ENCODE data around the gene STAG1. TPM values are rescaled to one million over a fixed set of nuclear protein-coding genes. Genes with fewer than 3 reads are reported as not detected.

STAG1 gene
- total and polyA plus RNA-seq, 9 of the 15 experiments (the other 6 are each of a cell fraction or from before 2014, with no cell fraction given): 2.7 to 17.7 (median 8.8) TPM

DNA sequence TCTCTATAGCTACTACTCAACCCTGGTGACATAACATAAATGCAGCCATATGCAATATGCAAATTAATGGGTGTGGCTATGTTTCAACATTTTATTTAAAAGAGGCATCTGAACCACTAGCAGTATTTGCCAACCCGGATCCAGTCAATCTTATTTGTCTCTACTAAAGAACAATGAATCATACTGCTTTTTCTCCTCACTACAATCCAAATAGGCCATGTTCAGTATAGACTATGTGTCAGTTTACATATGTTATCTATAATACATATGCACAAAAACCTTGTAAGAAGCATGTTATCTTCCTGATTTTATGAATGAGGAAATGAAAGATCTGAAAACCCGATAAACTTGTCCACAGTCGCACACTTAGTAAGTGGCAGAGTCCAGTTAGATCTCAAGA lies 125.7 kb downstream of the STAG1 start:
- peaks cover 0 to 9% of the 10 kb centered on the region in 2 experiments; a peak in 2 of 5 replicates for H3K4me1 ChIP-seq (replicated peaks in 1 of 2; ENCODE audit: control insufficient read depth in 2 of 2, insufficient read depth in 2 of 2, low read length in 2 of 2)
- H3K27ac ChIP-seq (ENCODE audit: extremely low read depth, low read depth, low read length): no peak overlapping the region
- no peak overlapping the region for H3K4me3 ChIP-seq
- DNase-seq (ENCODE audit: extremely low read depth in 1 of 4, low spot score in 3 of 4) (no peak), ATAC-seq (peak; percentile 41; the same call in 1 of the 3 replicates), FAIRE-seq (no peak)
- ChIA-PET POLR2A (no interaction called here), CTCF (ENCODE audit: low intra/inter-chr PET ratio) (no interaction called here)
- no peak overlapping the region for H3K4me2 ChIP-seq (ENCODE audit: insufficient read depth, low read length)
- no peaks in the 10 kb centered on the region for H4K20me1 ChIP-seq (replicated peaks; ENCODE audit: control insufficient read depth, insufficient read depth, low read length)
- intact Hi-C loops (cut with micrococcal nuclease) (no loop called here), in situ Hi-C loops (cut with MboI) (no loop called here)
- peaks cover 14% of the 10 kb centered on the region; the same call in 2 of the 3 replicates for H3K79me2 ChIP-seq (ENCODE audit: control insufficient read depth, insufficient read depth, low read length)
- 47% methylated on average over 3 of the region's 3 CpGs for WGBS (ENCODE audit: insufficient coverage, low coverage, missing lambda C conversion rate)
- peaks cover 7% of the 10 kb centered on the region; the same call in 1 of the 3 replicates for H3K36me3 ChIP-seq (ENCODE audit: control insufficient read depth, insufficient read depth, low read length)
- H3K9ac ChIP-seq (ENCODE audit: insufficient read depth in 1 of 2, low read depth in 2 of 2, low read length in 2 of 2): no peak overlapping the region
- H3K9me3 ChIP-seq (replicated peaks; ENCODE audit: control insufficient read depth, insufficient read depth, low read depth, low read length): 0 out of 2 replicates have a peak, but pooled peaks cover 2% of the 10 kb centered on the region
- H3K9me1 ChIP-seq (ENCODE audit: control insufficient read depth, insufficient read depth, low read length): no peaks in the 10 kb centered on the region
- no TSS peak for BruUV-seq (replicated peaks)
- H2AFZ ChIP-seq (ENCODE audit: low read depth, low read length): no peak overlapping the region
- H3K27me3 ChIP-seq (ENCODE audit: control insufficient read depth in 2 of 2, insufficient read depth in 2 of 2, low read length in 2 of 2): no peaks in the 10 kb centered on the region
- TF ChIP-seq FOXK2 (conservative IDR thresholded peaks at IDR 0.05 in 1 of 2, IDR thresholded peaks at IDR 0.05 in 1 of 2; ENCODE audit: low read depth in 2 of 2) (no peak), HEY1 (CRISPR knock-in tag; IDR thresholded peaks at IDR 0.05; ENCODE audit: borderline replicate concordance) (no peak), ZNF445 (CRISPR knock-in tag; IDR thresholded peaks at IDR 0.05; ENCODE audit: low read depth) (no peak), POLR2AphosphoS2 (IDR thresholded peaks at IDR 0.05; ENCODE audit: low read length) (no peak), GABPB2 (CRISPR knock-in tag; conservative IDR thresholded peaks at IDR 0.05) (no peak), CBX8 (IDR thresholded peaks at IDR 0.05; ENCODE audit: borderline replicate concordance, extremely low read depth, low read depth, low read length, poor library complexity, severe bottlenecking) (no peak), E2F3 (CRISPR knock-in tag; IDR thresholded peaks at IDR 0.05) (no peak), TAL1 (IDR thresholded peaks at IDR 0.05) (no peak), ZC3H11A (IDR thresholded peaks at IDR 0.05; ENCODE audit: low read depth, low read length) (no peak), TCF7 (IDR thresholded peaks at IDR 0.05; ENCODE audit: borderline replicate concordance) (no peak)
- TF ChIP-seq, protein P1, sequence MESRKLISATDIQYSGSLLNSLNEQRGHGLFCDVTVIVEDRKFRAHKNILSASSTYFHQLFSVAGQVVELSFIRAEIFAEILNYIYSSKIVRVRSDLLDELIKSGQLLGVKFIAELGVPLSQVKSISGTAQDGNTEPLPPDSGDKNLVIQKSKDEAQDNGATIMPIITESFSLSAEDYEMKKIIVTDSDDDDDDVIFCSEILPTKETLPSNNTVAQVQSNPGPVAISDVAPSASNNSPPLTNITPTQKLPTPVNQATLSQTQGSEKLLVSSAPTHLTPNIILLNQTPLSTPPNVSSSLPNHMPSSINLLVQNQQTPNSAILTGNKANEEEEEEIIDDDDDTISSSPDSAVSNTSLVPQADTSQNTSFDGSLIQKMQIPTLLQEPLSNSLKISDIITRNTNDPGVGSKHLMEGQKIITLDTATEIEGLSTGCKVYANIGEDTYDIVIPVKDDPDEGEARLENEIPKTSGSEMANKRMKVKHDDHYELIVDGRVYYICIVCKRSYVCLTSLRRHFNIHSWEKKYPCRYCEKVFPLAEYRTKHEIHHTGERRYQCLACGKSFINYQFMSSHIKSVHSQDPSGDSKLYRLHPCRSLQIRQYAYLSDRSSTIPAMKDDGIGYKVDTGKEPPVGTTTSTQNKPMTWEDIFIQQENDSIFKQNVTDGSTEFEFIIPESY (CRISPR knock-in tag; IDR thresholded peaks at IDR 0.05): no peak
- TF ChIP-seq, protein P2, sequence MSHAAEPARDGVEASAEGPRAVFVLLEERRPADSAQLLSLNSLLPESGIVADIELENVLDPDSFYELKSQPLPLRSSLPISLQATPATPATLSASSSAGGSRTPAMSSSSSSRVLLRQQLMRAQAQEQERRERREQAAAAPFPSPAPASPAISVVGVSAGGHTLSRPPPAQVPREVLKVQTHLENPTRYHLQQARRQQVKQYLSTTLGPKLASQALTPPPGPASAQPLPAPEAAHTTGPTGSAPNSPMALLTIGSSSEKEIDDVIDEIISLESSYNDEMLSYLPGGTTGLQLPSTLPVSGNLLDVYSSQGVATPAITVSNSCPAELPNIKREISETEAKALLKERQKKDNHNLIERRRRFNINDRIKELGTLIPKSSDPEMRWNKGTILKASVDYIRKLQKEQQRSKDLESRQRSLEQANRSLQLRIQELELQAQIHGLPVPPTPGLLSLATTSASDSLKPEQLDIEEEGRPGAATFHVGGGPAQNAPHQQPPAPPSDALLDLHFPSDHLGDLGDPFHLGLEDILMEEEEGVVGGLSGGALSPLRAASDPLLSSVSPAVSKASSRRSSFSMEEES (CRISPR knock-in tag; IDR thresholded peaks at IDR 0.05): no peak
- TF ChIP-seq, protein P3, sequence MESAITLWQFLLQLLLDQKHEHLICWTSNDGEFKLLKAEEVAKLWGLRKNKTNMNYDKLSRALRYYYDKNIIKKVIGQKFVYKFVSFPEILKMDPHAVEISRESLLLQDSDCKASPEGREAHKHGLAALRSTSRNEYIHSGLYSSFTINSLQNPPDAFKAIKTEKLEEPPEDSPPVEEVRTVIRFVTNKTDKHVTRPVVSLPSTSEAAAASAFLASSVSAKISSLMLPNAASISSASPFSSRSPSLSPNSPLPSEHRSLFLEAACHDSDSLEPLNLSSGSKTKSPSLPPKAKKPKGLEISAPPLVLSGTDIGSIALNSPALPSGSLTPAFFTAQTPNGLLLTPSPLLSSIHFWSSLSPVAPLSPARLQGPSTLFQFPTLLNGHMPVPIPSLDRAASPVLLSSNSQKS (CRISPR knock-in tag; IDR thresholded peaks at IDR 0.05): no peak
- TF ChIP-seq, protein P4, sequence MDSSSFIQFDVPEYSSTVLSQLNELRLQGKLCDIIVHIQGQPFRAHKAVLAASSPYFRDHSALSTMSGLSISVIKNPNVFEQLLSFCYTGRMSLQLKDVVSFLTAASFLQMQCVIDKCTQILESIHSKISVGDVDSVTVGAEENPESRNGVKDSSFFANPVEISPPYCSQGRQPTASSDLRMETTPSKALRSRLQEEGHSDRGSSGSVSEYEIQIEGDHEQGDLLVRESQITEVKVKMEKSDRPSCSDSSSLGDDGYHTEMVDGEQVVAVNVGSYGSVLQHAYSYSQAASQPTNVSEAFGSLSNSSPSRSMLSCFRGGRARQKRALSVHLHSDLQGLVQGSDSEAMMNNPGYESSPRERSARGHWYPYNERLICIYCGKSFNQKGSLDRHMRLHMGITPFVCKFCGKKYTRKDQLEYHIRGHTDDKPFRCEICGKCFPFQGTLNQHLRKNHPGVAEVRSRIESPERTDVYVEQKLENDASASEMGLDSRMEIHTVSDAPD (CRISPR knock-in tag; IDR thresholded peaks at IDR 0.05): no peak
- TF ChIP-seq, protein P5, sequence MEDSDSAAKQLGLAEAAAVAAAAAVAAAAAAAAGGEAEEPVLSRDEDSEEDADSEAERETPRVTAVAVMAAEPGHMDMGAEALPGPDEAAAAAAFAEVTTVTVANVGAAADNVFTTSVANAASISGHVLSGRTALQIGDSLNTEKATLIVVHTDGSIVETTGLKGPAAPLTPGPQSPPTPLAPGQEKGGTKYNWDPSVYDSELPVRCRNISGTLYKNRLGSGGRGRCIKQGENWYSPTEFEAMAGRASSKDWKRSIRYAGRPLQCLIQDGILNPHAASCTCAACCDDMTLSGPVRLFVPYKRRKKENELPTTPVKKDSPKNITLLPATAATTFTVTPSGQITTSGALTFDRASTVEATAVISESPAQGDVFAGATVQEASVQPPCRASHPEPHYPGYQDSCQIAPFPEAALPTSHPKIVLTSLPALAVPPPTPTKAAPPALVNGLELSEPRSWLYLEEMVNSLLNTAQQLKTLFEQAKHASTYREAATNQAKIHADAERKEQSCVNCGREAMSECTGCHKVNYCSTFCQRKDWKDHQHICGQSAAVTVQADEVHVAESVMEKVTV (CRISPR knock-in tag; IDR thresholded peaks at IDR 0.05): no peak

Data from K562 (cell line).